Testis (tissue), 2 donors: ENCODE data around the gene GBF1.

Source experiments
- CTCF ChIP-seq, 3 experiments: fragments of 450-650 bp in 2 of 3; fragments of 200-600 bp in 1 of 3; sonication (generic) in 1 of 3; IDR thresholded peaks; one replicate each; pipeline ENCODE4 v1.5.1; 2016 to 2019; ENCODE audit warnings: antibody characterized with exemption in 3 of 3, mild to moderate bottlenecking in 2 of 3, moderate library complexity in 1 of 3
- POLR2A ChIP-seq: fragments of 450-650 bp; IDR thresholded peaks from one replicate; pipeline ENCODE4 v1.6.1; 2017; ENCODE audit warnings: antibody characterized with exemption, mild to moderate bottlenecking, moderate library complexity

- TF ChIP-seq CTCF (IDR thresholded peaks at IDR 0.05) (no peak), POLR2A (no peak)
These were observed 19.0 kb downstream of the GBF1 start for GRCh38 chr10:102264371-102264770.
